Astrocyte (in vitro differentiated cells and primary cell): ENCODE data around the gene ASB14.

ENCODE experiments used
- EZH2 ChIP-seq: IDR thresholded peaks from 2 replicates; pipeline ENCODE4 v1.6.1; 2012; ENCODE audit warnings: mild to moderate bottlenecking, low read length, inconsistent platforms; ENCODE audit not compliant: insufficient read depth
- TF ChIP-seq, protein P1 (sequence below): IDR thresholded peaks from 2 replicates; pipeline ENCODE4 v1.5.1; 2011; ENCODE audit warnings: low read depth, mild to moderate bottlenecking, inconsistent platforms, low read length, moderate library complexity; ENCODE audit not compliant: insufficient read depth

- TF ChIP-seq, protein P1, sequence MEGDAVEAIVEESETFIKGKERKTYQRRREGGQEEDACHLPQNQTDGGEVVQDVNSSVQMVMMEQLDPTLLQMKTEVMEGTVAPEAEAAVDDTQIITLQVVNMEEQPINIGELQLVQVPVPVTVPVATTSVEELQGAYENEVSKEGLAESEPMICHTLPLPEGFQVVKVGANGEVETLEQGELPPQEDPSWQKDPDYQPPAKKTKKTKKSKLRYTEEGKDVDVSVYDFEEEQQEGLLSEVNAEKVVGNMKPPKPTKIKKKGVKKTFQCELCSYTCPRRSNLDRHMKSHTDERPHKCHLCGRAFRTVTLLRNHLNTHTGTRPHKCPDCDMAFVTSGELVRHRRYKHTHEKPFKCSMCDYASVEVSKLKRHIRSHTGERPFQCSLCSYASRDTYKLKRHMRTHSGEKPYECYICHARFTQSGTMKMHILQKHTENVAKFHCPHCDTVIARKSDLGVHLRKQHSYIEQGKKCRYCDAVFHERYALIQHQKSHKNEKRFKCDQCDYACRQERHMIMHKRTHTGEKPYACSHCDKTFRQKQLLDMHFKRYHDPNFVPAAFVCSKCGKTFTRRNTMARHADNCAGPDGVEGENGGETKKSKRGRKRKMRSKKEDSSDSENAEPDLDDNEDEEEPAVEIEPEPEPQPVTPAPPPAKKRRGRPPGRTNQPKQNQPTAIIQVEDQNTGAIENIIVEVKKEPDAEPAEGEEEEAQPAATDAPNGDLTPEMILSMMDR = no peak
- no peak for TF ChIP-seq EZH2
These were observed at the start of gene ASB14 for GRCh38 chr3:57292159-57292896.
